ENCODE results near the gene ZNF189.

The ZNF189 gene

DNA sequence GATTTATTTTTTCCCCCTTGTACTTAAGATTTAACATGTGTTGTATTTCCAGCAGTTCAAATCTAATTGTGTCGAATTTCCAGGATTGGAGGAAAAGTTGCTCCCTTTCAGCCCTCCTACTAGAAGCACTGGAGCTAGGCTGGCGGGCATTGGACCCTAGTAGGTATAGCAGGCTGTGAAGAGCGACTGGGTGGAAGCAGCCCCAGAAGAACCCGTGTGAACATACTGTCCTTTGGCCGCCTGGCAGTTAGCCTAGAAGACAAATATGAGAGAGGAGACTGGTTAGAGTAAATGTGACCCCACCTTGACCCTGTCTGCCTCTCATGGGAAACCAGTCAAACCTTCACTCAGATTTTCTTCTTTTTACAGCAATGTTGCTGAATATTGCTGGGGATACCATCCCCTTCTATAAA is 23.0 kb downstream of the ZNF189 start:
- no peak for DNase-seq

- no peak for DNase-seq
Observed at GRCh38 chr9:101427358-101427757, 28.7 kb downstream of the ZNF189 start.

DNA sequence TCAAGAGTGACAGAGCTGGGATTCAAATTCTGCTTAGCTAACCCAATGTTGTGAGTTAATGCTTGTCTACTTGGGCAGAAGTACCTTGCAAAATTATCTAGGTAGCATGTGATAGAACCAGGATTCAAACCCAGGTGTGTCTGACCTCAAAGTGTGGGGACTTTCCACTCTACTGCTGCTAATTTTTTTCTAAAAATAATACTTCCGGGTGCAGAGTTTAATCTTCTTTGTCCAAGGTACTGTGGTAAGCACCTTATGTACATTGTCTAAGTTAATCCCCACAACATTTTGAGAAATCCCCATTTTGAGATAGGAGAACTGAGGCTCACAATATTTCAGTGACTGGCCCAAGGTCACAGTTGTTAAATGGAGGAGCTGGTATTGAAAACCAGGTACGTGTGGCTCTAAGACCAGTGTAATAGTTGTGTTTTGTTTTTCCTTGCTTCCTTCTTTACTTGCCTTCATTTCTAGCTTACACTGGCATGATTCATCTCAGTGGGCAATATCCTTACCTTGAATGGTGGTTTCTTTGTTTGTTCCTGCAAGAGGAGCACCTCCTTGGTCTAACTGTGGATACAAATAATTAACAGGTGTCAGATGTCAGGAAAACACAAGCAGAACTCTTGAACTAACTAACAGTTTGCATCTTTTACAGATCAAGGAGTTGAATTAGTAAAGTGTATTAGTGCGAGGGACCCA is 29.5 kb downstream of the ZNF189 start:
- DNase-seq: no peak

DNA sequence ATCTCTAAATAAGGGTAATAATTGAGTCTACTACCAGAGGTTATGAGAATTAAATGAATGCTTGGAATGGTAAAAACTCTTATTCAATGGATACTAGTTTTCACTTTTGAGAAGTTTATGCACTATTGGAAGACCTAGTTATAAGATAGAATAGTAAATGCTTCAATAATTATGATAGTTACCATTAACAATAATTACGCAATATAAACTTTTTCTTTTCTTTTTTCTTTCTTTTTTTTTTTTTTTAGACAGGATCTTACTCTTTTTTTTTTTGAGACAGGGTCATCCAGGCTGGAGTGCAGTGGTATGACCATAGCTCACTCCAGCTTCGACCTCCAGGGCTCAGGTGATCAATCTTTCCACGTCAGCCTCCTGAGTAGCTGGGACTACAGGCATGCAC is 30.3 kb downstream of the ZNF189 start:
- no peak for DNase-seq

DNA sequence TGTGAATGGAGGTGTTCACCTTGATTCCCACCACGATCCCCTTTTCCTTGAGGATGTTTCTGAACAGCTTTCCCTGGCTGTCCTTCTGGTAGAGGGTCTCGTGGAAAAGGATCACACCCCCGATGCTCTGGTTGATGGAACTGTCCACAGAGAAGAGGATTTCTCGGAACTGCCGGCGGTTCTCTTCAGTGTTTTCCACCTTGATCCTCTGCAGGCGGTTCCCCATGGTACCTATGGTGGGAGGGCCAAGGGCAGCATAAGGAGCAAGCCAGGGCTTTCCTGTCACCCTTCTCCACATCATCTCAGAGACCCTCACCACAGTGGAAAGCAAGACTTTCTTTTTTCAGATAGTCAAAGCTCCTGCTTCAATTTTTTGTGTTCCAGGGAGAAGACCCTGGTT is 31.1 kb downstream of the ZNF189 start:
- no peak for DNase-seq

DNA sequence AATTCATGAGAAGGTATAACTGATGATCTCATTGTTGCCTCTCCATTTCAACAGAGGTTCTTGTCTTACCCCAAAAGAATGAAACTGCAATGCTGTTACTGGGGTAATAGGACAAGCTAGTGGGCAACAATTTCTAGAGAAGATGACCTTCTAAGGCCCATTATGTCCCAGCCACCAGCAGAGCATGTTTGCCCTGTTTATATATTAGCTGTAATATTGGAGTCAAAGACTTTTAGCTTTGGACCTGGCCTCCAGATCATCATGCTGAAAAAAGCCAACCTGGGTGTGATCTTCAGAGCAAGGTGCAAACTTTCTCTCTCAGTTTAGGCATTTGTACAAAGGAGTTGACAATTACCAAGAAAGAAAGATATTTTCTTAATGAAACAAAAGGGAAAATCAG is 33.5 kb downstream of the ZNF189 start:
- no peak for DNase-seq

DNA sequence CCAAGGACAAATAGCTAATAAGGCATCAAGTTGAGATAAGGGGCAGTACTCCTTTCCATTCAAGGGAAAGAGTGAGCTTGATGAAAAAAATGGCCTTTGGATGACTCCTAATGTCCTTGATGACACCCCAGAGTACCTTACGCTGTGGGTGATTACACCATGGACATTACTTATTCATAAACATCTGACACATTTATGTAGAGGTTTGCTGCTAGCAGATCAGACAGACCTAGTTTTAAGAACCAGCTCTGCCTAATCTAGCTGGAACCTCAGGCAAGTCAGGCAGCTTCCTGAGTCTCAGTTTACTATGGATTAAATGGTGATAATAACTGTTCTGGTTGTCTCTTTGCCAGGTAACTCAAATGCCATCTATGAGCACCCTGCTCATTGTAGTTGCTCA is 34.1 kb downstream of the ZNF189 start:
- no peak for DNase-seq

- DNase-seq: no peak
Observed at GRCh38 chr9:101433229-101433628, 34.6 kb downstream of the ZNF189 start.

- DNase-seq: no peak
Observed at GRCh38 chr9:101434998-101435397, 36.3 kb downstream of the ZNF189 start.

DNA sequence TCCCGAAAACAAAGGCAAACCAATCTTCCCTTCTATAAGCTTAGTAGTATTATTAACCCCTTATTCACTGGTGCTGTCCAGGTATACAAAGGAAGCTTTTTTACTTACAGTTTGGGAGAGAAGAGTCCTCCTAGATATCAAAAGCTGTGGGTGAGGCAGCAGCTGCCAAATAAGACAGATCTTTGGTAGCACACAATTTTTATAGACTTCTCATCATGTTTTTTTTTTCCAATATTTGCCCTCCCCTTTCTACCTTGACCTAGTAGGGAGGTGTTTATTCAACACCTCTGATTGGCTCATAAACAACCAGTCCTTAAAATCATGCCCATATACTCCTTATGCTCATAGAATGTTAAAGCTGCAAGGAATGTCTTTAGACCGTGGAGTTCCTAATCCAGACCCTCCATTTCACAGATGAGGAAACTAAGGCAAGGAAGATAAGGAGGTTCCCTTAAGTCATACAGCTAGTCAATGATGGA is 37.0 kb downstream of the ZNF189 start, which contains the start of gene ALDOB:
Gene ALDOB, minus strand, starts transcription at position 174 of the 479 bp plus-strand sequence. CDS start 4,887 bp downstream, outside the sequence.
- no peak for DNase-seq

DNA sequence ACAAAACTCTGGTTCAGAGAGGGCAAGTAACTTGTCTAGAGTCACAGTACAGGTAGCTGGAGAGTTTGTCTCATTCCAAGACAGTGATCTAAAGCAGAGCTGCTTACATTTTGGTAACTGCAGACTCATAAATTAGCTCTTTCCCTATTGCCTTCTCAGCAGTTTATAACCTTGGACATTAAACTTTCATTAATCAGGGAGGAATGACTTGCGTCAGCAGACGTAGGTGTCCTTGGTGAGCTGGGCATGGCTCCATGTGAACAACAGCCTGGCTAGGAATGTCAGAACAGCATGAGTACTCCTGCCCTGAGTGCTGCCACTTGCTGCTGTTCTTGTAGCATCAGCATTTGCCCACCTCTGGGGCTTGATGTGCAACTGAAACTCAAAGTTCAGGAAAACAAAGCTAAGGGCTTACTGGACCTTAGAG is 39.2 kb downstream of the ZNF189 start:
- DNase-seq: peak; percentile 8

- no peak for DNase-seq
Observed at GRCh38 chr9:101438523-101438922, 39.9 kb downstream of the ZNF189 start.

- DNase-seq: no peak
Observed at GRCh38 chr9:101440714-101441230, 42.1 kb downstream of the ZNF189 start.

DNA sequence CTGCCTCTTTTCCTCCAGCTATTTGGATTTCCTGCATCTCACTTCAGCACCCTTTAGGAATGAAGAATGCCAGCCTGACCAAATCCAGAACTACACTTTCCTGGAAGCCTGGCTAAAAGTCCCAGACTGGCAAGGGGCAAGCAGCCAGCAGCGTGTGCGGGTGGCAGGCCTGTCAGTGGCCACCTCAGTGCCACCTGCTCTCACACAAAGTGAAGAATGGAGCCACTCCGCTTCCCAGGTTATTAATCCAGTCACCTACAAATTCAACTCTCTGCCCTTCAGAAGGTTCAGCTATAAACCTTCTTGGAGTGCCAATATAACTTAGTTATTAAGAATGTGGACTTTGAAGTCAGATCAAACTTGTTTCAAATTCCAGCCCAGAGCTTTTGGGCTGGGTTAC is 43.7 kb downstream of the ZNF189 start:
- DNase-seq: no peak

GRCh38 chr9:101442736-101443135 is 44.1 kb downstream of the ZNF189 start:
- no peak for DNase-seq

GRCh38 chr9:101443364-101443771 is 44.7 kb downstream of the ZNF189 start:
- DNase-seq: no peak

GRCh38 chr9:101445353-101446029 is 46.8 kb downstream of the ZNF189 start:
- DNase-seq: peak; percentile 15

DNA sequence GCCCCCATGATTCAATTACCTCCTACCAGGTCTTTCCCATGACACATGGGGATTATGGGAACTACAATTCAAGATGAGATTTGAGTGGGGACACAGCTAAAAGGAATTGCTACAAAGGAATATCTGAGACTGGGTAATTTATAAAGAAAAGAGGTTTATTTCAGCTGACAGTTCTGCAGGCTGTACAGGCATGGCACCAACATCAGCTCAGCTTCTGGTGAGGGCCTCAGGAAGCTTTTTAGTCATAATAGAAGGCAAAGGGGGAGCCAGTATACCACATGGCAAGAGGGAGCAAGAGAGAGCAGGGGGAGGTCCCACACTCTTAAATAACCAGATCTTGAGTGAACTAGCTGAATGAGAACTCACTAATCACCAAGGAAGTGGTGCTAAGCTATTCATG is 48.1 kb downstream of the ZNF189 start:
- no peak for DNase-seq

- no peak for DNase-seq
Observed at GRCh38 chr9:101448680-101449070, 50.0 kb downstream of the ZNF189 start.

DNA sequence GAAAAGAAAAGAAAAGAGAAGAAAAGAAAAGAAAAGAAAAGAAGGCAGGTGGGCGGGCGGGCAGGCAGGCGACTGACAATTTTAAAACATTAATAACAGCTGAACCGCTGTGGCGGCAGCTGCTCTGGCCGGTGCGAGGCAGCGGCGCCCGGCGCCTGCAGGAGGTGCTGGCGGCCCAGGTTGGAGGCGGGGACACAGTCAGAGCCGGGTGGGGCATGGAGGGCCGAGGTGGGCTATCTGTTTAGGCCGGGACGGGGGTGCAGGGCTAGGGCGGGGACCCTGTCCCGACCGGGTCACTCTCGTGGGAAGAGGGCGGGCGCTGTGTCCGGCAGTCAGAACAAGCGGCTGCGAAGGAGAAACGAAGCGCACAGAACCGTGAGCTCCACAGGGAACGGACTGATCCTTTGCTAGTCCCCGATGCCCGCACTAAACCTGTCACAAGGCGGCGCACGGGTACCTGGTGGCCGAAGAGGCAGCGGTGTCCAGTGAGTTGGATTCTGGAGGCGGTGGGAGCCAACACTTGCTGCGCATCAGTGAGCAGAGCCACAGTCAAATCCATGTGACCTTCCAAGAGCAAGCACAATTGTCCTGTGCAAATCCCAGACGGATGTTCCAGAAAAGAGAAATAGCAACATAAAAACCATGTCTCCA is 50.5 kb downstream of the ZNF189 start:
- DNase-seq: peak; percentile 45

DNA sequence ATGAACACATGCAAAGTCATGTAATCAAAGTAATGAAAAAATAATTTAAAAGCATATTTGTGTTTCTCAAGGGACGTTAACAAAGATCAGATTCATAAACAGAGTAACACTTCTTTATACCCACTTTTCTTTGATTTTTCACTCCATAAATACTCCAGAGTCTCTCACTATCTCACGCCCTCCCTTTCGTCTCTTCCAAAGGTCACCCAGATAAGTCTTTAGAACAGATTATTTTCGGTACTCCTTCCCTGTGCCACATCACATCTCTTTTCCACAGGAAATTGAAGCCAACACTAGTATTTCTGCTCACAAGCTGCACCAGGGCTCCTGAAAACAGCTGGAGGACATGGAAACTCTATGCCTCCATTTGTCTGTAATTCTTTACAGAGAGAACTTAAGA is 52.3 kb downstream of the ZNF189 start:
- DNase-seq: no peak

DNA sequence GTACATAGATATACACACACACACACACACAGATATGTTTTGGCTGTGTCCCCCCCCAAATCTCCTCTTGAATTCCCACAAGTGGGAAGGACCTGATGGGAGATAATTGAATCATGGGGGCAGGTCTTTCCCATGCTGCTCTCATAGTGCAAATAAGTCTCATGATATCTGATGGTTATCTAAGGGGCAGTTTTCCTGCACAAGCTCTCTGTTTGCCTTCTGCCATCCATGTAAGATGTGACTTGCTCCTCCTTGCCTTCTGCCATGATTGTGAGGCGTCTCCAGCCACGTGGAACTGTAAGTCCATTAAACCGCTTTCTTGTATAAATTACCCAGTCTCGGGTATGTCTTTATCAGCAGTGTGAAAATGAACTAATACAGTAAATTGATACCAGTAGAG is 52.8 kb downstream of the ZNF189 start:
- no peak for DNase-seq

Data from fibroblast of skin of abdomen (primary cell).